Heart right ventricle (tissue), 16 donors: ENCODE data around the gene NAPEPLD. TPM values are rescaled to one million over a fixed set of nuclear protein-coding genes. Genes with fewer than 3 reads are reported as not detected.

Source experiments
- ATAC-seq, 8 donors: fragments of 200-7000 bp; cut with Tn5 transposase; one replicate each; pipeline ENCODE4 v1.9.1; 2020; ENCODE audit warnings: mild to moderate bottlenecking in 8 of 8, moderate library complexity in 8 of 8, moderate number of reproducible peaks in 1 of 8
- DNase-seq, 2 donors: peaks; one replicate each; pipeline ENCODE4 v3.0.0-alpha.2; 2020
- H3K27ac ChIP-seq, 10 donors: fragments of 200-600 bp; sonication (generic) in 2 of 10; one replicate each; pipeline versions ENCODE4 v1.5.0 to v1.8.0; 2020 to 2022; ENCODE audit warnings: mild to moderate bottlenecking in 3 of 10
- H3K27me3 ChIP-seq, 7 donors: fragments of 200-600 bp; one replicate each; pipeline ENCODE4 v1.8.0; 2021 to 2022; ENCODE audit warnings: mild to moderate bottlenecking in 2 of 7
- H3K36me3 ChIP-seq, 9 donors: fragments of 200-600 bp; sonication (generic) in 1 of 9; one replicate each; pipeline versions ENCODE4 v1.5.0 to v1.8.0; 2020 to 2022; ENCODE audit warnings: mild to moderate bottlenecking in 2 of 9
- H3K4me1 ChIP-seq, 9 donors: fragments of 200-600 bp; sonication (generic) in 1 of 9; one replicate each; pipeline versions ENCODE4 v1.5.0 to v1.8.0; 2020 to 2022; ENCODE audit warnings: mild to moderate bottlenecking in 4 of 9
- H3K4me3 ChIP-seq, 10 donors: fragments of 200-600 bp; sonication (generic) in 2 of 10; one replicate each; pipeline versions ENCODE4 v1.5.0 to v1.8.0; 2020 to 2022; ENCODE audit warnings: mild to moderate bottlenecking in 7 of 10, moderate library complexity in 2 of 10
- H3K9me3 ChIP-seq, 11 donors: fragments of 200-600 bp in 10 of 11; sonication (generic) in 2 of 11; one replicate each; pipeline versions ENCODE4 v1.5.0 to v1.8.0; 2013 to 2022; ENCODE audit warnings: mild to moderate bottlenecking in 2 of 11, control low read depth in 1 of 11, moderate library complexity in 1 of 11
- WGBS, 2 donors: extraction: QIAGEN DNeasy Blood & Tissue Kit; methylation state at CpG; one replicate each; pipeline ENCODE4 v1.1.7; 2013; ENCODE audit warnings: inconsistent platforms in 1 of 2; 5-methylcytosine and 5-hydroxymethylcytosine counted together
- intact Hi-C, 10 donors: fragments of 100-400 bp; cut with DNase I; formaldehyde crosslinking; loops; one replicate each; pipeline versions ENCODE4 v1.11.1 to v1.14.2; 2022
- polyA plus RNA-seq, 2 donors: library from polyadenylated mRNA; stranded (reverse); fragments of 200-250 nt; gene quantifications; one replicate each; pipeline ENCODE4 v1.2.3, GENCODE V29; 2013
- total RNA-seq, 10 donors: library from RNA; stranded (reverse); fragmentation: NEBNext Ultra II Directional in 3 of 10; extraction: Animal tissue kit (Norgen Biotek cat#: 25700) in 3 of 10; gene quantifications; one replicate each; pipeline versions ENCODE4 v1.2.1 to v1.2.4, GENCODE V29; 2021 to 2023
- TF ChIP-seq, protein P1 (sequence below), 9 donors: fragments of 200-600 bp; sonication (generic) in 2 of 9; IDR thresholded peaks; one replicate each; pipeline versions ENCODE4 v1.5.0 to v1.8.0; 2021 to 2022; ENCODE audit warnings: antibody characterized with exemption in 9 of 9, mild to moderate bottlenecking in 5 of 9, moderate library complexity in 1 of 9
- donor health status: Arrhythmogenic right ventricular cardiomyopathy.
- donor health status: ischemic (EF 13 %, LVEDD 7.1; RV severe dilation, severe dysfunction).
- donor health status: healthy with polysubstance abuse.
- donor health status: DM: no; HTN: yes; CAD: no.
- donor health status: DM: no; HTN: no; CAD: no.
- donor health status: ischemic (EF 25% LVEDD 6.9; RV normal size, moderate dysfunction).
- donor health status: ischemic (EF 25% LVEDD 5.7; RV mildly dilated, moderate dysfunction).
- donor health status: healthy.
- donor health status: DM: yes; HTN: yes; CAD: no.
- donor health status: Ischemic cardiomyopathy.
- donor health status: ischemic (EF 35%, LVEDD 5.7; RV mildly dilated, moderate dysfunction).
- donor health status: nonischemic (EF 11% LVEDD 7.7; RV severe dilation, severe dysfunction).
- donor health status: DM: yes; HTN: yes; CAD: no.
- donor health status: PGD.
- donor health status: ischemic (EF 29% LVEDD 5.4; RV normal size, mild dysfunction).
- donor health status: nonischemic (EF 23%, LVEDD 6.1; RV moderate dilation, normal function).

The NAPEPLD gene
- total and polyA plus RNA-seq, 12 donors = 2.1 to 11.6 (median 8.2) TPM

- no peak for DNase-seq
- H3K4me3 ChIP-seq = no peak overlapping the region
- no peaks in the 10 kb centered on the region for H3K9me3 ChIP-seq
- TF ChIP-seq, protein P1, sequence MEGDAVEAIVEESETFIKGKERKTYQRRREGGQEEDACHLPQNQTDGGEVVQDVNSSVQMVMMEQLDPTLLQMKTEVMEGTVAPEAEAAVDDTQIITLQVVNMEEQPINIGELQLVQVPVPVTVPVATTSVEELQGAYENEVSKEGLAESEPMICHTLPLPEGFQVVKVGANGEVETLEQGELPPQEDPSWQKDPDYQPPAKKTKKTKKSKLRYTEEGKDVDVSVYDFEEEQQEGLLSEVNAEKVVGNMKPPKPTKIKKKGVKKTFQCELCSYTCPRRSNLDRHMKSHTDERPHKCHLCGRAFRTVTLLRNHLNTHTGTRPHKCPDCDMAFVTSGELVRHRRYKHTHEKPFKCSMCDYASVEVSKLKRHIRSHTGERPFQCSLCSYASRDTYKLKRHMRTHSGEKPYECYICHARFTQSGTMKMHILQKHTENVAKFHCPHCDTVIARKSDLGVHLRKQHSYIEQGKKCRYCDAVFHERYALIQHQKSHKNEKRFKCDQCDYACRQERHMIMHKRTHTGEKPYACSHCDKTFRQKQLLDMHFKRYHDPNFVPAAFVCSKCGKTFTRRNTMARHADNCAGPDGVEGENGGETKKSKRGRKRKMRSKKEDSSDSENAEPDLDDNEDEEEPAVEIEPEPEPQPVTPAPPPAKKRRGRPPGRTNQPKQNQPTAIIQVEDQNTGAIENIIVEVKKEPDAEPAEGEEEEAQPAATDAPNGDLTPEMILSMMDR (IDR thresholded peaks at IDR 0.05) = no peak
- no peaks in the 10 kb centered on the region for H3K27me3 ChIP-seq
- no peak for ATAC-seq
- 95 to 97% methylated on average over 2 of the region's 2 CpGs for WGBS, 2 donors
- H3K36me3 ChIP-seq = no peaks in the 10 kb centered on the region
- intact Hi-C loops = loop anchor here in 1 of 10 donors (10.0 kb wide), 1 partner anchor 65 kb away; the partner anchor contains the start of genes ARMC10 and FBXL13
- H3K27ac ChIP-seq = no peak overlapping the region
- H3K4me1 ChIP-seq = peaks cover 0 to 5% (median 1%) of the 10 kb centered on the region in 9 donors
Measured at GRCh38 chr7:103140061-103140460, 8.8 kb downstream of the NAPEPLD start.

DNA sequence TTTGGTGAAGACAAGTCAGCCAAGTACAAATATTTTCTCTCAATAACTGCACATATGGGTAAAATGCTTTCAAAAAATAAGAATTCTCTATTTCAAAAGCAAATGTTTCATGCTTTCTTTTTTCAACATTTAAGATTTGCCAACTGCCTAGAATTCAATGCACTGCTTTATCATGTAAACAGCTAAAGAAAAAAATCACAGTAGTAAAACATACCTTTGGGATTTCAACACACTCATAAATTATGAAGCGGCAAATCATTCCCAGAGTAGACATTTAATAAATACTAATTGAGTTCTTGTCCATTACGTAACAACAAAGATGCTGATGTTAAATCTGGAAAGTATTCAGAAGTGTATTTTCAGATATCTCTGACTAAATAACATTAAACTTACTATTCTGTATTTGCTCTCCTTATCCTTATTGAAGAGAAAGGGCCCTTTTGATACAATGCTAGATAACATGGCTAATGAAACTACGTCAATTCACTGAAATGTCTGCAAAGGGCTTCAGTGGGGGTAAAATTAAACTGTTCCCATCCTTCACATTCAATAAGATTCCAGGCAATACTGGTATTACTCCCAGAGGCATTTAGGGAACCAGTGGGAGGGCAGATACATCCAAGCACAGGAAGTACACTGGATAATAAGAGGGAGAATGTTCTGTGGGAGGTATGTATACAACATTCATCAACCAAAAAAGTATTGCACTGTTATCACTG lies 13.9 kb downstream of the NAPEPLD start:
- H3K4me3 ChIP-seq = no peak overlapping the region
- no peak overlapping the region for H3K27ac ChIP-seq
- DNase-seq = no peak
- ATAC-seq = no peak
- TF ChIP-seq, protein P1 (IDR thresholded peaks at IDR 0.05) = no peak
- H3K36me3 ChIP-seq = no peaks in the 10 kb centered on the region
- H3K9me3 ChIP-seq = no peaks in the 10 kb centered on the region
- H3K27me3 ChIP-seq = no peaks in the 10 kb centered on the region
- peaks cover 0 to 10% (median 4%) of the 10 kb centered on the region in 9 donors for H3K4me1 ChIP-seq
- intact Hi-C loops = no loop called here
- WGBS, 2 donors = 72 to 73% methylated on average over 3 of the region's 3 CpGs

- Histone ChIP-seq H3K9me3 (no peaks in the 10 kb centered on the region), H3K27me3 (no peaks in the 10 kb centered on the region), H3K36me3 (peaks cover 0 to 9% (median under 1%) of the 10 kb centered on the region in 9 donors), H3K27ac (no peak overlapping the region), H3K4me1 (peaks cover 0 to 10% (median 4%) of the 10 kb centered on the region in 9 donors), H3K4me3 (no peak overlapping the region)
- DNase-seq = no peak
- WGBS, 2 donors = 79 to 90% methylated on average over 9 of the region's 9 CpGs
- intact Hi-C loops = no loop called here
- TF ChIP-seq, protein P1 (IDR thresholded peaks at IDR 0.05) = no peak
- ATAC-seq = no peak
Measured at GRCh38 chr7:103132995-103133688, 15.8 kb downstream of the NAPEPLD start.

- intact Hi-C loops = no loop called here
- no peak for DNase-seq
Measured at GRCh38 chr7:103130901-103131624, 17.8 kb downstream of the NAPEPLD start.

More at GRCh38 chr7:103130901-103131624, 17.8 kb downstream of the NAPEPLD start:
- H3K27ac ChIP-seq = no peak overlapping the region
- TF ChIP-seq, protein P1 (IDR thresholded peaks at IDR 0.05) = no peak
- no peak for ATAC-seq
- H3K9me3 ChIP-seq = no peaks in the 10 kb centered on the region
- 81 to 90% methylated on average over 9 of the region's 9 CpGs for WGBS, 2 donors
- no peak overlapping the region for H3K4me3 ChIP-seq
- H3K27me3 ChIP-seq = no peaks in the 10 kb centered on the region
- peaks cover 0 to 29% (median 6%) of the 10 kb centered on the region in 9 donors for H3K36me3 ChIP-seq
- H3K4me1 ChIP-seq = peaks cover 0 to 10% (median 4%) of the 10 kb centered on the region in 9 donors
